ENCODE measurements around the gene TRAK1.

The TRAK1 gene

GRCh38 chr3:42067326-42067725, 23.8 kb upstream of the TRAK1 start:
- no peak for DNase-seq

DNA sequence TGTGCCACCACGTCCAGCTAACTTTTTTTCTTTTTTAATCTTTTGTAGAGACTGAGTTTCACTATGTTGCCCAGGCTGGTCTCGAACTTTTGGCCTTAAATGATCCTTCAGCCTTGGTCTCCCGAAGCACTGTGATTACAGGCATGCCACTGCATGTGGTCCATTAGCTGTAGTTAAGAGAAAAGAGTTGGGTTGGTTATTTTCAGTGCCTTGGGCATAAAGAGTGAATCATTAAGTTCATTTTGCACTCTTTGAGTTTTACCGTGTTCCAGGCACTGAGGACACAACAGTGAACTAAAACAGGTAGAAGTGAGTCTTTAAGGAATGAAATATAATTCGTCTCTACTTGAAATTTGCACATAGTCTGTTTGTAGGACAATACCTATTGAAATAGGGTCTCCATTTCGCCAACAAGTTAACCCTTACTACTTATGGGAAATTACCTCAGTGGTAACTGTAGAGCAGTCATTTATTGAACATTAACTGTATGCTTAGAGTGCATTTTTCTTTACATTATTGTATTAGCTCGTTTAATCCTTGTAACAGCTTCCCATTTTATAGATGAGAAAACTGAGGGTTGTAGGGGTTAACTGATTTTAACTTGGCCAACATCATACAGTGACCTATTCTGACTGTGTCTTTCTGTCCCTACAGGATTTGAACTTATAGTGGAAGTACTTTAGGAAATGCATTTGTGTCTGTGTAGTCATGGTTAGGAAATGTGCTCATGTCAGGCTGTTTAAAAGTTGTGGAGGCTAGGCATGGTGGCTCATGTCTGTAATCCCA, 22.7 kb upstream of the TRAK1 start:
- no peak for DNase-seq

- DNase-seq = no peak
Measured at GRCh38 chr3:42070089-42070488, 21.1 kb upstream of the TRAK1 start.

DNA sequence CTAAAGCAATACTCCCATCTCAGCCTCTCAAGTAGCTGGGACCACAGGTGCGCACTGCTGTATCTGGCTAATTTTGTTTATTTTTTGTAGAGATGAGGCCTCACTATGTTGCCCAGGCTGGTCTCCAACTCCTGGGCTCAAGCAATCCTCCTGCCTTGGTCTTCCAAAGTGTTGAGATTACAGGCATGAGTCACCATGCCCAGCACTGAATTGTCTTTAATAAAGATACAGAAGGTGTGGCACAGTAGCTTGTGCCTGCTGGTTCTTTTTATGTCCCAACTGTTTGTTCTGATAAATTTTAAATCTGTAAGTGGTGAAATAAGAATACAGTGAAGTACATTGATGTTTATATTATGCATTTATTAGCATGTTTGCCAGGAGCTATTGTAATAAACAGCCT, 20.6 kb upstream of the TRAK1 start:
- DNase-seq = no peak

- DNase-seq = no peak
Measured at GRCh38 chr3:42071904-42072812, 19.0 kb upstream of the TRAK1 start.

DNA sequence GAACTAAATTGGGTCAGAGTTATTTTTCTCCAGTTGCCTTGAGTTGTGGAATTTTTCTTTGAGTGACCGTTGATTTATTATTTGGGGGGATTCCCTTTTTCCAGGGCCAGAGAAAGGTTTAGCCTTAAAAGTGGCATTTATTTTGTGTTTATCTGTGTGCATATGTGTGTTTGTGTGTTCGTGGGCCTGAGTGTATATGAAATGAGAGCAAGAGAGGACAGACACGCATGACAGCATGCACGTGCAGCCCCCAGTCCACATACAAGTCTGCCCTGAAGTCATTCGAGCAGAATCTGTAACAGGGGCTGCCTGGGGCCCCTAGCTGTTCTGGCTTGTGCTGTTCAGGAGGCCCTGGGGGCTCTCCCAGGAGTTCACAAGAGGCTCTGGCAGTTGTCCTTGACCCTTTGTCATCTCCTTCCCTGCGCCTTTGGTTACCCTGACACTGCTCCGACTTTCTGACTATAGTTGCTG, 18.3 kb upstream of the TRAK1 start:
- DNase-seq = no peak

DNA sequence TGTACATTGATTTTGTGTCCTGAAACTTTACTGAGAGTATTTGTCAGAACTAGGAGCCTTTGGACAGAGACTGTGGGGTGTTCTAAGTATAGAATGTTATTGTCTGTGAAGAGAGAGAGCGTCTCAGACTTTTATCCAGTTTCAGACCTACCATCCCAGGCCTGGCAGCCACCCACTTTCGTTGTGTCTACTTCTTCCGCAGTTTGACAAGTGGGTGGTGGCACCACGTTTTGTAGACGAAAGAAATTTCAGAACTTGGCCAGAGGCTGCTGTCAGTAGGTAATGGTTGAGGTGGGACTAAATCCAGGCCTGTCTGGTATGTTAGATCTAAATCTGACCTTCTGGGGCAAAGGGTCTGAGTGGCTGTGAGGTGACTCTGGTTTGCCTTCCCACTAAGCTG, 13.4 kb upstream of the TRAK1 start:
- DNase-seq = no peak

DNA sequence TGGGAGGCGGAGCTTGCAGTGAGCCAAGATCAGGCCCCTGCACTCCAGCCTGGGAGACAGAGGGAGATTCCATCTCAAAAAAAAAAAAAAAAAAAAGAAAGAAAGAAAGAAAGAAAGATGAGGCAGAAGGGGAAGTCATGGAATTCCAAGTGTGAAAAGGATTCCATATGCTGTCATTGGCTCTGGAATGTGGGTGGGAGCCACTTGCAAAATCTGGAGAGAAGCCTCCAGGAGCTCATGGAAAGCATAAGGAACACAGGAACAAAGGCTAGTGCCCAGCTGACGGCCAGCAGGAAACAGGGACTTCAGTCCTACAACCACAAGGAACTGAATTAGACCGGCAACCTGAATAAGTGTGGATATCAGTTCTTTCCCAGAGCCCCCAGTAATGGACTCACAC, 12.5 kb upstream of the TRAK1 start:
- DNase-seq = no peak

DNA sequence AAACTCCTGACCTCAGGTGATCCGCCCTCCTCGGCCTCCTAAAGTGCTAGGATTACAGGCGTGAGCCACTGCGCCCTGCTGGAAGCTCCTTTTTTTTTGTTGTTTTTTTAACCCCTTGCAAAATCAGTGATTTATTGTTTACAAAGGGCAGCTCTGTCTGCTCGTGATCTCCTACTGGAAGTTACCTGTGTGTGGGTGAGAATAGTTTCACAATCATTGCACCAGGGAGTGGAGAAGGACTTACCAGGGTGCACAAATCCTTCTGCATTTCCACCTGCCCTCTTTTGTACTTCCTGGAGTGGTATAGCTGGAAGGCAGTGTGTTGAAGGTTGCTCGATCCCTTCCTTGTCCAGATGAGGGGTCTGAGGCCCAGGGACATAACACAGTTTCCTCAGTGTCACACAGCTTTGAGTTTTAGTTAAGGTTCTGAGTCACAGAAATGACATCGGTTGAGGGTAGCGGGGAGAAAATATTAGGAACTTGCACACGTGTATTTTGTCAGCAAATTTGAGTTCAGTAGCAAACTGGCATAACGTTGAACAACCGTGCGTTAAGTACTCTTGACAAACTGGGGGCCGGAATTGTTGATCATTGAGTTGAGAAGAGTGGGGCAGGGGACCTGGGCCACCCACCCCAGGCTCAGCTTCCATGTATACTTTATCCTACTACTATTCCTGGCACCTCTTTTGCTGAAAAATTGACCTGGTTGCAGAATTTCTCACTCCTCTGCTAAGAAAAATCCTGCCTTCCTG, 11.3 kb upstream of the TRAK1 start:
- no peak for DNase-seq

DNA sequence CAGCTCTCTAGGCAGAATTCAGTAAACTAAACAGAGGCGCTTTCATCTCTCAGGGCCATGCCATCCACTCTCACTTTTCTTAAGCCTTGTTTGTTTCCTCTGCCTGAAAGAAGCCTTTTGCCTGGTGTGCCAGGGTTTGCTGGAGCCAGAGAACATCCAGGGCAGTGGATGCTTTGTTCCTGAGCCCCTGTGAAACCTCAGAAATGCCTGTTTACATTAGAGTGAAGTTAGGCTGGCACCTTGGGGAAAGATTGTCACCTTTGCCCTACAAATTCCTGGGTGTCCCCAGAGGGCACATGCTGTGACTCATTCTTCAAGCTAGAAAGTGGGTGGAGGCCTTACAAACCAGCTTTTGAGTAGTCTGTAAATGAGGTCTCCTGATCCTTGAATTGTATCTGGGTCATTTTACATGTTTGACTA, 10.7 kb upstream of the TRAK1 start:
- DNase-seq = no peak

- DNase-seq = no peak
Measured at GRCh38 chr3:42081838-42082473, 9.2 kb upstream of the TRAK1 start.

GRCh38 chr3:42084586-42084985, 6.6 kb upstream of the TRAK1 start:
- DNase-seq = no peak

DNA sequence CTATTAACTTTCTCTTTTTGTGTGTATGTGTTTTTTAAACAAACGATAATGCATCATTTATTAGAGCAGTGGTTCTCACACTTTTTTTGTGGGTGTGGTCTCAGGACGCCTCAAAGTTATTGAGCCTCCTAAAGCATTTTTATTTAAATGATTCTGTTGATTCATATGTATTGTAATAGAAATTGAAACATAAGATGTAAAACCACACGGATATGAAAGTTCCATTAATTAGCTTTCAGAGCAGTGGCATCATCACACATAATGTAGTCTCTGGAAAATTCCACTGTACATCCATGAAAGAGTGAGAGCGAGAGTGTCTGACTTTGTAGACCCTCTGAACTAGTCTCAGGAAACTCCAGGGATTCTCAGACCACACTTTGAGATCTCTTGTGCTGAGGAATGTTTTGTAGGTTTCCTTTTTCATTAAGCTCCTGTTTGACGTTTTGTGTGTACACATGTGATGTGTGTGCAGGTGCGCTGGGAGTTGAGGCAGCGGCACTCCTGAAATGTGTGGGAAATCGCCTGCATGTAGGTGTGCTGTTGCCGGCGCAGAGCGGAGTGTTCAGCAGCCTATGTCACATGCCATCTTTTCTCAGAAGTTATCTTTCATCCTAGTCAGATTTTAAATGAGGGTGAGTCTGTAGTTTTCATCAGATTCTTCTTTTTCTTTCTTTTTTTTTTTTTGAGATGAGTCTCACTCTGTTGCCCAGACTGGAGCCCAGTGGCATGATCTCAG, 5.3 kb upstream of the TRAK1 start:
- no peak for DNase-seq

- no peak for DNase-seq
Measured at GRCh38 chr3:42088803-42089530, 2.2 kb upstream of the TRAK1 start.

GRCh38 chr3:42092006-42092405, 849 bp downstream of the TRAK1 start:
- DNase-seq = no peak

- no peak for DNase-seq
Measured at GRCh38 chr3:42094128-42094527, 3.0 kb downstream of the TRAK1 start.

DNA sequence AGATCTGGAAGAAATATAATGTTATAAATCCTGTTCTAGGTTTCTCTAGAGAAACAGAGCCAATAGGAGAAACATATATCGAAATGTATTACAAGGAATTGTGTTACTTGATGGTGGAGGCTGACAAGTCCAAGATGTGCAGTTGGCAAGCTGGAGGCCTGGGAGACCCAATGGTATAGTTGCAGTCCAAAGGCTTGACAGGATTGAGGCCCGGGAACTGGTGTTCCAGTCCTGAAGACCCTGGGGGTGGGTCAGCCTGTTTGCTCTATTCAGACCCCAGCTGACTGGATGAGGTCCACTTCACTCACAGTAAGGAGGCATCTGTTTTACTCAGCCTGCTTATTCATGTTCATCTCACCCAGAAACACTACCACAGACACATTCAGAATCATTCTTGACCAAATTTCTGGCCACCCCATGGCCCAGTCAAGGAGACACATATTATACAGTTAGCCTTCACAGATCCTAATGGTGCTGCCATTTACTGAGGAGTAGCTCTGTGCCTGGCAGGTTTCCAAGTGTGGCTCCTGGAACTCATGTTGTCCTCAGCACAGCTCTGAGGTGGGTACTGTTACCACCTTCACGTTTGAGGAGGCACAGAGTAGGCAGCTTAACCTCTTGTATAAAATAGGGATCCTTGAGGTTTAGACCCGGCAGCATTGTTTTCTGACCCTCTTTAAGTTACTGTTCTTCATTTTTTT, 3.7 kb downstream of the TRAK1 start:
- no peak for DNase-seq

DNA sequence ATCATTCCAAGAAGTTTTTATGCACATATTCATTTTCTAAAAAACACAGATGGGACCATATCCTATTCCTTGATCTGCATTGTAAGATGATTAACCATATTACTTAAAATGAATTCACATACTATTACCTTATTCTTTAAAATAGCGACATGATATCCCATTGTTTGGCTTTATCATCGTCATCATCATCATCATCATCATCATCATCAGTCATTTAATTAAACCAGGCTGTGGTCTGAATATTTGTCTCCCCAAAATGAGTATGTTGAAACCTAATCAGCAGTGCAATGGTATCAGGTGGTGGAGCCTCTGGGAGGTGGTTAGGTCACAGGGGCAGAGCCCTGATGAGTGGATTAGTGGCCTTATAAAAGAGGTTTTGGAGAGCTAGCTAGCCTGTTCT, 4.4 kb downstream of the TRAK1 start:
- DNase-seq = no peak

GRCh38 chr3:42096796-42097565, 5.8 kb downstream of the TRAK1 start:
- no peak for DNase-seq

GRCh38 chr3:42097566-42097946, 6.4 kb downstream of the TRAK1 start:
- DNase-seq = no peak

Measured in NCI-H1436 (cell line).